Hepatocyte (in vitro differentiated cells): ENCODE measurements around the gene PRRX1. TPM values are rescaled to one million over a fixed set of nuclear protein-coding genes. Genes with fewer than 3 reads are reported as not detected.
A peak's percentile ranks its signal among the peaks of the same experiment; 100 is the strongest.

ENCODE experiments used
- DNase-seq: peaks from one replicate; pipeline ENCODE4 v3.0.0-alpha.2; 2016; ENCODE audit warnings: low spot score
- H2AFZ ChIP-seq: fragments of 200-600 bp; sonication (generic); 2 replicates; pipeline ENCODE4 v1.6.0; 2016; ENCODE audit warnings: antibody characterized with exemption, mild to moderate bottlenecking
- H3K27ac ChIP-seq: fragments of 200-600 bp; sonication (generic); 2 replicates; pipeline ENCODE4 v1.5.1; 2016; ENCODE audit warnings: mild to moderate bottlenecking
- H3K27me3 ChIP-seq: fragments of 200-600 bp; sonication (generic); 2 replicates; pipeline ENCODE4 v1.6.1; 2016
- H3K36me3 ChIP-seq: fragments of 200-600 bp; sonication (generic); replicated peaks from 2 replicates; pipeline ENCODE4 v1.5.1; 2016; ENCODE audit warnings: low read depth; ENCODE audit not compliant: insufficient read depth
- H3K4me1 ChIP-seq: fragments of 200-600 bp; sonication (generic); 2 replicates; pipeline ENCODE4 v1.5.1; 2016; ENCODE audit warnings: mild to moderate bottlenecking, moderate library complexity; ENCODE audit not compliant: insufficient read depth
- H3K4me2 ChIP-seq: fragments of 200-600 bp; sonication (generic); 2 replicates; pipeline ENCODE4 v1.6.0; 2016
- H3K4me3 ChIP-seq: fragments of 200-600 bp; sonication (generic); 2 replicates; pipeline ENCODE4 v1.5.1; 2016; ENCODE audit warnings: mild to moderate bottlenecking
- H3K79me2 ChIP-seq: fragments of 200-600 bp; sonication (generic); 2 replicates; pipeline ENCODE4 v1.6.0; 2017; ENCODE audit warnings: mild to moderate bottlenecking
- H3K9me2 ChIP-seq: fragments of 200-600 bp; sonication (generic); replicated peaks from 2 replicates; pipeline ENCODE4 v1.6.0; 2017; ENCODE audit warnings: mild to moderate bottlenecking; ENCODE audit not compliant: insufficient read depth
- H3K9me3 ChIP-seq: fragments of 200-600 bp; sonication (generic); 2 replicates; pipeline ENCODE4 v1.5.1; 2016; ENCODE audit warnings: low read depth, mild to moderate bottlenecking
- H4K20me1 ChIP-seq: fragments of 200-600 bp; sonication (generic); 2 replicates; pipeline ENCODE4 v1.6.0; 2016; ENCODE audit warnings: mild to moderate bottlenecking; ENCODE audit not compliant: insufficient read depth, poor library complexity, severe bottlenecking
- CTCF ChIP-seq: fragments of 200-600 bp; sonication (generic); IDR thresholded peaks from 2 replicates; pipeline ENCODE4 v1.5.1; 2016; ENCODE audit warnings: antibody characterized with exemption, mild to moderate bottlenecking; ENCODE audit not compliant: poor library complexity
- EZH2 ChIP-seq: fragments of 200-600 bp; sonication (generic); IDR thresholded peaks from 2 replicates; pipeline ENCODE4 v1.6.1; 2016; ENCODE audit warnings: antibody characterized with exemption, mild to moderate bottlenecking, borderline replicate concordance
- EZH2phosphoT487 ChIP-seq: fragments of 200-600 bp; sonication (generic); IDR thresholded peaks from one replicate; pipeline ENCODE4 v1.6.1; 2018; ENCODE audit warnings: antibody characterized with exemption, mild to moderate bottlenecking, low read depth, moderate library complexity; ENCODE audit not compliant: unreplicated experiment, severe bottlenecking
- WGBS: methylation state at CpG from one replicate; pipeline ENCODE4 v1.1.6; 2016; ENCODE audit warnings: low lambda C conversion rate; ENCODE audit errors: missing lambda C conversion rate; 5-methylcytosine and 5-hydroxymethylcytosine counted together
- polyA plus RNA-seq: library from polyadenylated mRNA; unstranded; fragments of >200 nt; fragmentation: Nextera tagmentation; extraction: Ambion mirVana; gene quantifications from 2 replicates; pipeline ENCODE4 v1.2.1, GENCODE V29; 2016
- total RNA-seq: library from RNA; depleted of rRNA; stranded (reverse); fragments of >200 nt; gene quantifications from 2 replicates; pipeline ENCODE4 v1.2.3, GENCODE V29; 2014

The PRRX1 gene
- total and polyA plus RNA-seq, 2 experiments from 2014 or later, result 9.8 to 42.3 TPM

GRCh38 chr1:170704256-170704655, 40.3 kb downstream of the PRRX1 start:
- peaks cover 14% of the 10 kb centered on the region for H3K79me2 ChIP-seq
- H3K4me1 ChIP-seq, result peaks cover 2% of the 10 kb centered on the region
- H3K27me3 ChIP-seq, result no peaks in the 10 kb centered on the region
- H3K4me3 ChIP-seq, result no peak overlapping the region
- TF ChIP-seq CTCF (no peak), EZH2phosphoT487 (no peak), EZH2 (no peak)
- no peaks in the 10 kb centered on the region for H3K36me3 ChIP-seq
- no peak for DNase-seq
- H3K9me3 ChIP-seq, result no peaks in the 10 kb centered on the region
- H3K9me2 ChIP-seq, result no peaks in the 10 kb centered on the region
- no peak overlapping the region for H3K27ac ChIP-seq
- peaks cover 14% of the 10 kb centered on the region for H4K20me1 ChIP-seq
- no peak overlapping the region for H2AFZ ChIP-seq
- H3K4me2 ChIP-seq, result no peak overlapping the region
- 92% methylated on average over 3 of the region's 3 CpGs for WGBS

GRCh38 chr1:170705981-170706380, 42.0 kb downstream of the PRRX1 start:
- Histone ChIP-seq H3K4me1 (no peaks in the 10 kb centered on the region), H3K9me2 (no peaks in the 10 kb centered on the region), H3K9me3 (no peaks in the 10 kb centered on the region), H3K4me3 (no peak overlapping the region), H4K20me1 (peaks cover 12% of the 10 kb centered on the region), H2AFZ (no peak overlapping the region), H3K27ac (no peak overlapping the region), H3K79me2 (peaks cover 16% of the 10 kb centered on the region), H3K27me3 (no peaks in the 10 kb centered on the region), H3K4me2 (no peak overlapping the region), H3K36me3 (no peaks in the 10 kb centered on the region)
- no peak for TF ChIP-seq CTCF
- no peak for TF ChIP-seq EZH2phosphoT487
- TF ChIP-seq EZH2, result no peak
- DNase-seq, result no peak

GRCh38 chr1:170707117-170707516, 43.2 kb downstream of the PRRX1 start:
- H3K4me1 ChIP-seq, result no peaks in the 10 kb centered on the region
- no peaks in the 10 kb centered on the region for H3K9me3 ChIP-seq
- peak overlapping the region; percentile 39 for H3K27ac ChIP-seq
- peaks cover 18% of the 10 kb centered on the region for H3K79me2 ChIP-seq
- DNase-seq, result no peak
- H4K20me1 ChIP-seq, result peaks cover 12% of the 10 kb centered on the region
- no peaks in the 10 kb centered on the region for H3K36me3 ChIP-seq
- TF ChIP-seq EZH2 (no peak), EZH2phosphoT487 (no peak), CTCF (no peak)
- no peak overlapping the region for H2AFZ ChIP-seq
- no peak overlapping the region for H3K4me3 ChIP-seq
- no peaks in the 10 kb centered on the region for H3K27me3 ChIP-seq
- no peak overlapping the region for H3K4me2 ChIP-seq
- no peaks in the 10 kb centered on the region for H3K9me2 ChIP-seq

- Histone ChIP-seq H3K27ac (peak overlapping the region; percentile 39), H4K20me1 (peaks cover 12% of the 10 kb centered on the region), H3K9me2 (no peaks in the 10 kb centered on the region), H3K9me3 (no peaks in the 10 kb centered on the region), H3K4me3 (no peak overlapping the region), H3K4me1 (no peaks in the 10 kb centered on the region), H3K79me2 (peaks cover 26% of the 10 kb centered on the region), H3K36me3 (no peaks in the 10 kb centered on the region), H3K27me3 (no peaks in the 10 kb centered on the region), H2AFZ (no peak overlapping the region), H3K4me2 (no peak overlapping the region)
- no peak for TF ChIP-seq EZH2
- TF ChIP-seq EZH2phosphoT487, result no peak
- TF ChIP-seq CTCF, result no peak
- no peak for DNase-seq
- 76% methylated on average over 5 of the region's 5 CpGs for WGBS
Measured at GRCh38 chr1:170707959-170708655, 44.2 kb downstream of the PRRX1 start.
